Activated CD8-positive, alpha-beta memory T cell treated with anti-CD3 and anti-CD28 coated beads for 4 hours (primary cell): ENCODE measurements around the gene PRRC2B.
"Not testable (repeated sequence)": the region's sequence is repeated elsewhere in the genome, so short reads cannot be mapped to it uniquely, and the experiment has no call there.

ENCODE experiments used
- DNase-seq, 2 donors: peaks; one replicate each; pipeline ENCODE4 v3.0.0-alpha.2; 2020; ENCODE audit warnings: low read depth in 2 of 2

The PRRC2B gene

GRCh38 chr9:131436376-131436775, 42.5 kb downstream of the PRRC2B start:
- DNase-seq, result no peak

DNA sequence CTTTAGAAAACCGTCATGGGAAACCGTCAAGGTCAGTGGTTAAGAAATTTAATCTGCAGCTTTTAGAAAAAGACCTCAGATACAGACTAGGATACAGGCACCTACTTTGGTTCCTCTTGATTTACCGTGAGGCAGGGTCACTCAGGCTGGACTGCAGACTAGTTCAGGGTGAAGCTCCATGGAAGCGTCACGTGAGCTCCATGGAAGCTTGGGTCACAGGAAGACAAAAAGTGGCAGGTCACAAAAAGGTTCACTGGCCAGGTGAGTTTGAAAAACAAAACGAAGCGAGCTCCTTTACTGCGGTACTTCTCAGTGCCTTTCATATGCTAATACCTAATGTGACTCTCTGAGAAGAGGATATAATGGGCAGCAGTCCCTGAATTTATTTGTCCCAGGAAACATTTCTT, 43.0 kb downstream of the PRRC2B start:
- no peak for DNase-seq

GRCh38 chr9:131438190-131438589, 44.3 kb downstream of the PRRC2B start:
- DNase-seq, result no peak

- no peak for DNase-seq
Measured at GRCh38 chr9:131439224-131439623, 45.3 kb downstream of the PRRC2B start.

DNA sequence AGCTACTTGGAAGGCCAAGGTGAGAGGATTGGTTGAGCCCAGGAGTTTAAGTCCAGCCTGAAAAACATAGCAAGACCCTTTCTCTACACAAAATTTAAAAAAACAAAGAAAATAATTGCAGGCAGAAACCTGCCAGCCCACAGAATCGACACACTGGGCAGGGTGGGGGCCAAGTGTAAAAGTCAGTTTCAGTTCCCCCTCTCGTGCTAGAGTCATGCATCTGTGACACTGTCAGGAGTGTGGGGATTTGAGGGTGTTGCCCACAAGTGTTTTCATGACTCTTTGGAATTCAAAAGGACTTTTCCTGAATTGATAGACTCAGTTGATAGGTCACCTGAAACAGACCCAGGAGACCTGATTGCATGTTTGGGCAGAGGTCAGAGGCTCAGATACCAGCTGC, 47.6 kb downstream of the PRRC2B start:
- no peak for DNase-seq

GRCh38 chr9:131442351-131442750, 48.5 kb downstream of the PRRC2B start:
- no peak for DNase-seq

DNA sequence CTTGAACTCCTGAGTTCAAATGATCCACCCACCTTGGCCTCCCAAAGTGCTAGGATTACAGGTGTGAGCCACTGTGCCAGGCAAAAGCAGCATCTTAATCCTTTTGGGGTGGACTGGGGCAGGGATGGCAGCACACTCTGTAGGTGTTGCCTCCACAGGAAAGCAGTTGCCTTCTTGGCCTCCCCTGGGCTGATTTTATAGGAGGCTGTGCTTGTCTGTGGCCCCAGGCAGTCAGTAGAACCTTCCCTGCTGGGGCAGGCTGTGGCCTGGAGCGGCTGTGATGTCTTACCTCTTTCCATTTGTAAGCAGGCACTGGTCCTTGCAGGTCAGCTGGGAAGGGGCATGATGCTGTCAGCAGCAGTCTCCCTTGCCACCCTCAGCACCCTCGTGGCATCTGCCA, 49.8 kb downstream of the PRRC2B start:
- DNase-seq, result no peak

GRCh38 chr9:131446276-131446675, 52.4 kb downstream of the PRRC2B start:
- no peak for DNase-seq

DNA sequence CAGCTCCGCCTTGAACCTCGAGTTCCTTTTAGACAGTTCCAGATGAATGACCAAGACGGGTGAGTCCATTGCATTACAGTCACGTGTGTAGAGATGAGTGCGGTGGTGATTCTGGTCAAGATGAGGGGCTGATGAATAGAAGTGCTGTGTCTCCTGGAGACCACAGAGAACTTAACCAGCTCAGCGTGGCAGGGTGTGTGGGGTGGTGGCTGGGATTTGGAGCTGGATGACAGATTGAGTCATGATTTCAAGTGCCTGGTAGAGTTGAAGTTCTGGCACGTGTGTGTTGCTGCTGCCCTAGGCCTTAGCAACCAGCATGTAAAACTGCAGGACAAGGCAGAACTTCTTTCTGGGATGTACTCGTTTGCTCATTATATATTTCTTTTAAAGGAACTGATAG, 53.3 kb downstream of the PRRC2B start:
- DNase-seq, result no peak

DNA sequence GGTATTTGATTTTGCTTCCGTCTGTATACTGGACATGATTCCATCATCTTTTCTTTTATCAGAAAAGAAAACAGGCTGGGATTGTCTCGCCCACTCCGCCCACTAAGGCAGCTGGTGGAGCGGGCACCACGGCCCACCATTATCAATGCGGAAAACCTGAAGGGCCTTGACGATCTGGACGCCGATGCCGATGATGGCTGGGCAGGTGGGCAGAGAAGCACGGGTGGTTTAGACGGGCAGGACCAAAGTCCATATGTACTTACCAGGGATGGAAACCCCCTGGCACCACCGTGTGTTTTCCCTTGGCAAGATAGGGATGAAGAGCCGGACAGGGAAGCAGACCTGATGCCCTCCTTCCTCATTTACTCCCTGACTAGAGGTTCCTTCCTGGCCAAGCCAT, 53.7 kb downstream of the PRRC2B start:
- no peak for DNase-seq

- no peak for DNase-seq
Measured at GRCh38 chr9:131448818-131449217, 54.9 kb downstream of the PRRC2B start.

DNA sequence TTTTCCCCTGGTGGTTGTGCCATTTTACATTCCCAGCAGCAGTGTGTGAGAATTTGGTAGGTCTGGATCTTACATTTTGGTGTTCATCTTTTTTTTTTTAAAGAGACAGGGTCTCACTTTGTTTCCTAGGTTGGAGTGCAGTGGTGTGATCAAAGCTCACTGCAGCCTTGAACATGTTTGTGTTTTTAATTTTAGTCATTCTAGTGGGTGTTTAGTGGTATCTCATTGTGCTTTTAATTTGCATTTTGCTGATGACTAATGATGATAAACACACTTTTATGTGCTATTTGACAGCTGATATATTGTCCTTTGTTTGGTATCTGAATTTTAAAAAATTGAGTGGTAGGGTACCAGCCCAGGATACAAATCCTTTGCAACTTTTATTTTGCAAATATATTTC, 55.4 kb downstream of the PRRC2B start:
- DNase-seq, result no peak

DNA sequence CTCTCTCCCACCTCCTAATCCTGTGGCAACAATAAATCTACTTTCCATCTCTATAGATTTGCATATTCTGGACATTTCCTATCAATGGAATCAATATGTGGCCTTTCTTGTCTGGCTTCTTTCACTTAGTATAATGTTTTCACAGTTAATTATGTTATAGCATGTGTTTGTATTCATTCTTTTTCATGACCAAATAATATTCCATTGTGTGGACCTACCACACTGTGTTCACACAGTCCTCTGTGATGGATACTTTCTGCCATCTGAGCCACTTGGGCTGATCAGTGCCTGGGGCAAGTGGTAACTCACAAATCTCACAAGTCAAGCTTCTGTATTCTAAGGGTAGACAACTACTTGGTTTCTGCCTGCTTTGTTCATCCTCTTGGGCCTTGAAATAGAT, 60.1 kb downstream of the PRRC2B start:
- DNase-seq, result no peak

- DNase-seq, result not testable (repeated sequence)
Measured at GRCh38 chr9:131455655-131456054, 61.8 kb downstream of the PRRC2B start.

DNA sequence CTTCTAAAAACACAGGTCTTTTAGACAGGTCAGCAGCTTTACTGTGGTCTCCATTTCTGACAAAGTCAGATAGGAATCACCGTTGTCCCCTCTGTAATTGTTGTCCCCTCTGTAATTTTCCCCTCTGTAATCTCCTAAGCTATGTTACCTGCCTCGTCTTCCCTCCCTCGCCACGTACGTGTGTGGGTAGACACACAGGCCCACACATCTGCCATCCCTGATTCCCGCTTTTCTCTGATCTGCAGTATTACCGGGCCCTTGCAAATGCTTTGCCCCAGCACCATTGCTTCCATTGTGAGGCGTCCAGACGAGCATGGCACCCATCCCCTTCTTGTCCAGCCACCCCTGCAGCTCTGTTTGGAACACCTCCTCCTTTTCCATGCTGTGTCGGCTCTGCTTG, 63.9 kb downstream of the PRRC2B start:
- no peak for DNase-seq

GRCh38 chr9:131459056-131459455, 65.2 kb downstream of the PRRC2B start:
- no peak for DNase-seq

DNA sequence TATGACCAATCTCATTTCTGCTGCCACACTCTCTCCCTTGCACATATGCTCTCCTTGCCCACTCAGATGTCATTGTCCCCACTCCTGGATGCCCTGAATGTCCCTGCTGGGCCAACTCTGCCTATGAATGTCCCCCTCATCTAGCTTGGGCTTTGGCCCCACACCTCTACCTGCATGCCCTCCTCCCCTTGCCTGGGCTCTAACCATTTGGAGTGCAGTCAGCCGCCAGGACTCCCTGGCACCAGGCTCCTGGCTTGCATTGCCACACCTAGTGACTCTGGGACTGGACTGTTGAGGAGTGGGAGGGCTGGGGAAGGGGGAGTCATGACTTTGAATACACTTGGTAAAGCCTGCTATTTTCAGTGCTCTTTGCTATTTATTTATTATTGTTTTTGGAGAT, 67.3 kb downstream of the PRRC2B start:
- DNase-seq, result no peak

GRCh38 chr9:131464354-131465000, 70.6 kb downstream of the PRRC2B start:
- no peak for DNase-seq

DNA sequence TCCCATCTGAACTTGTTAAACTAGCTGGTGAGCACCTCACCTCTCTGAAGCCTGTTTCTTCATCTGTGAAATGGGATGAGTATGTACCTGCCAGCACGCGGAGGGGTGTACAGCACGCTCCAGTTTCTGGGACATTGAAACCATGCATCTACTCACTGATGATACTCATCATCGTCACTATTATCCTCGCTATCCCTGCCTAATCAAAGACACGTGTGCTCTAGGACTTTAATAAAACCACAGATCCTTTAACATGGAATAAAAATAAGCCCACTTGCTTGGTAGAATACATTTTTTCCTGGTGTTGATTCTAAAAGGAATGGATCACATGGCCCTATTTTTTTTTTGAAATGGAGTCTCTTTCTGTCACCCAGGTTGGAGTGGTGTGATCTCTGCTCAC, 71.5 kb downstream of the PRRC2B start:
- DNase-seq, result no peak

- DNase-seq, result no peak
Measured at GRCh38 chr9:131467214-131467935, 73.5 kb downstream of the PRRC2B start.

GRCh38 chr9:131468031-131468430, 74.1 kb downstream of the PRRC2B start:
- no peak for DNase-seq

GRCh38 chr9:131469356-131469755, 75.5 kb downstream of the PRRC2B start:
- no peak for DNase-seq

DNA sequence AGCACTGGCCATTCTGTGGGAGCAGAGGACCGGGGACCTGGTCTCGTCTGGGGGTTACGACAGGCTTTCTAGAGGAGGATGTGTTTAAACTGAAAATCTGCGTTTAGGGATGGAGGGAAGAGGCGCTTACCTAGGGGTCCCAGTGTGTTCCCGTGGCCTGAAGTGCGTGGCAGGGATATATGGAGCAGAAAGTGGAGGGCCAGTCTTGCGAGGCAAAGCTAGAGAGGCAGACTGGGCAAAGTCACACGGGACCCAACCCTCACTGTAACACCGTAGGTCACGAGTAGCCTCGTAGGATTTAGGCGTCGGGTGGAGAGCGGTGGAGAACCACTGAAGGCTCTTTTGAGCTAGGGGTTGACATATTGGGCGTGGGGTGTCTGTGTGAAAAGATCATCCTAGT, 76.1 kb downstream of the PRRC2B start:
- no peak for DNase-seq

DNA sequence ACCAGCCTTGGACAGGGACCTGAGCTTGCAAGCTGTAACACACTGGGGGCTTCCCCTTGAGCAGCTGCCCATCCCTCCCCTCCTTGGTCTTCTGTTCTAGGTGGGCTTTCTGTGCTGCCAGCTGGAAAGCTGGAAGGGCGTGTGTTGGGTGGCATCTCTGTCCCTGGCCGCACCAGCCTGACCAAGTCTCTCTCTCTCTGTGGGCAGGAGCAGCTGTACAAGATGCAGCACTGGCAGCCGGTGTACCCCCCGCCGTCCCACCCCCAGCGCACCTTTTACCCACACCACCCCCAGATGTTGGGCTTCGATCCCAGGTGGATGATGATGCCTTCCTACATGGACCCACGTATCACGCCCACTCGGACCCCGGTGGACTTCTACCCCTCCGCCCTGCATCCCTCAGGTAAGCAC, 76.7 kb downstream of the PRRC2B start:
- DNase-seq, result no peak
